Endometrial microvascular endothelial cells (primary cell): Measurements from ENCODE around the gene FREY1. TPM values are rescaled to one million over a fixed set of nuclear protein-coding genes. Genes with fewer than 3 reads are reported as not detected.

Experiments used
- in situ Hi-C: cut with HindIII; loops from 2 replicates; pipeline ENCODE4 v1.10.0; 2017; ENCODE audit warnings: low sequenced_read_pairs, low pct_unique_long_range_greater_than_20kb; ENCODE audit errors: inconsistent ontology term
- total RNA-seq: library from RNA; depleted of rRNA; stranded (reverse); fragments of >200 nt; gene quantifications from one replicate; pipeline ENCODE4 v1.2.3, GENCODE V29; 2015; ENCODE audit errors: inconsistent ontology term

The FREY1 gene
- total RNA-seq, 1 donor from 2014 or later, result not detected

GRCh38 chr11:45930031-45930794, 23.1 kb upstream of the FREY1 start:
- in situ Hi-C loops, result no loop called here

DNA sequence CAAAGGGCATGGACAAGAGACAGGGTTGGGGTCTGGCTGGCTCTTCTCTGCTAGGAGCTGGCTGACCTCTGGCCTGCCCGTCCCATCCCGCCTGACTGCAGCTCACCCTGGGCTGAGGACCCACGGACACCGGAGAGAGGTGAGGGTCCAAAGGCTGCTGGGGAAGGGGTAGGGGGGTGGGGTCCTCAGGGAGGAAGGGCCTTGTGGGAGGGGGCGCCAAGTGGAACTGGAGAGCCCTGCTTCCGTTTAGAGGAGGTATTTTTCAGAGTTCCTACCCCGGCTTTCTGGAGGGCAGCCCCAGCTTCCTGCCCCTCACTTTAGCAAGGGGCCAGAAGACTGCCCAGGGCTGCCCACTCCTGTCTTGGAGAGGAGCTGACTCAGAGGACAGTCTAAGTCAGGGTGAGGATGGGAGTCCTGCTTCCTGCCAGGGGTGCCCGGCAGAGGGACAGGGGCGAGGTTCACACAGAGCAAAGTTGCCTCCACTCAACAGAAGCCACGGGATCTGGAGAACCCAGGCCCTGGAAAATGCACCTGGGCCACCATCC, 22.5 kb upstream of the FREY1 start:
- in situ Hi-C loops, result no loop called here

DNA sequence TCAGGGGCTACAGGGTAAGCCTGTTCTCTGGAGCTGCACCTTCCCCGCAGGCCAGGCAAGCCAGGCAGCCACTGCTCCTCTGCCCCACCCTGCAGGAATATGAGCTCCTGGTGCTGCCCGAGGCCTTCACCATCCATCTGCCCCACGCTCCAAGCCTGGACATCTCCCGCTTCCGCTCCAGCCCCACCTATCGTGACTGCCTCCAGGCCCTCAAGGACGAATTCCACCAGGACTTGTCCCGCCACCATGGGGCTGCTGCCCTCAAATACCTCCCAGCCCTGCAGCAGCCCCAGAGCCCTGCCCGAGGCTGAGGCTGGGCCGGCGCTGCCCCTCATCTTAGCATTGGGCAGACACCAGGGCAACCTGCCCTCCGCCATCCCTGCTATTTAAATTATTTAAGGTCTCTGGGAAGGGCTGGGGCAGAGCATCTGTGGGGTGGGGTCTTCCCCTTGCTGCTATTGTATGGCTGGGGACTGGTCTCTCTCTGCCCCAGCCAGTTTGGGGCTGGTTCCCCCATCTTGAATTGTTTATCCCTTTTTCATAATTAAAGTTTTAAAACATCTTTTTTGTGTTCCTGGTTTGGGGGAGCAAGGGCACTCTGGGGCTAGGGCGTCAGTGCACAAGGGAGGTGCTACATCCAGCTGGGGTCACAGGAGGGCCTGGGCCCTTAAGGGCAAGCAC, 21.6 kb upstream of the FREY1 start:
- in situ Hi-C loops, result no loop called here

DNA sequence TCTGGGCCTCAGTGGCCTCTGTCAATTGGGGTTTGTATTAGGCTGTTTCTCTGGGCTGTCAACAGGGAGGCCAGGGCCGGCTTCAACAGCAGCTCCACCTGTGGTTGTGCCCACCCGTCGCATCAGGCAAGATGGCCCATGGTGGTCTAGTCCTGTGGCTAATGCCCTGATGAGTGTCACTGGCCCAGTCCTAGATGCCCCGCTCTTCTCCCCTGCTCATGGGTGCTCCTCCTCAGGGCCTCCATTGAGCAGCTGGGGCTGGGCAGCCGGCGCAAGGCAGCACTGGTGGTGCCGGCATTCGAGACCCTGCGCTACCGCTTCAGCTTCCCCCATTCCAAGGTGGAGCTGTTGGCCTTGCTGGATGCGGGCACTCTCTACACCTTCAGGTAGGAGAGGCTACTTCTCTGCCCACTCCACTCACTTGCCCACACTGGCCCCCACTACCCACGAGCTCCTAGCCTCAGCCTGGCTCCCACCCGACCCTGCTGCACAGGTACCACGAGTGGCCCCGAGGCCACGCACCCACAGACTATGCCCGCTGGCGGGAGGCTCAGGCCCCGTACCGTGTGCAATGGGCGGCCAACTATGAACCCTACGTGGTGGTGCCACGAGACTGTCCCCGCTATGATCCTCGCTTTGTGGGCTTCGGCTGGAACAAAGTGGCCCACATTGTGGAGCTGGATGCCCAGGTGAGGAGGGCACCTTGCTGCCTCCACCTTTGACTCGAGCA, 20.8 kb upstream of the FREY1 start:
- in situ Hi-C loops, result no loop called here

DNA sequence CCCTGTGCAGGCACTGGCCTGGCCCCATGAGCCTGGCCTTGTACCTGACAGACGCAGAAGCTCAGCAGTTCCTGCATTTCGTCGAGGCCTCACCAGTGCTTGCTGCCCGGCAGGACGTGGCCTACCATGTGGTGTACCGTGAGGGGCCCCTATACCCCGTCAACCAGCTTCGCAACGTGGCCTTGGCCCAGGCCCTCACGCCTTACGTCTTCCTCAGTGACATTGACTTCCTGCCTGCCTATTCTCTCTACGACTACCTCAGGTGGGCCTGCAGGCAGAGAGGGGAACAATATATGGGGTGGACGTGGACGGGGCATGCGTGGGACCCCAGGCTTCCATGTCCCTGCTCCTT, 20.2 kb upstream of the FREY1 start:
- in situ Hi-C loops, result no loop called here

- in situ Hi-C loops, result no loop called here
Measured at GRCh38 chr11:45926536-45927331, 19.7 kb upstream of the FREY1 start.

DNA sequence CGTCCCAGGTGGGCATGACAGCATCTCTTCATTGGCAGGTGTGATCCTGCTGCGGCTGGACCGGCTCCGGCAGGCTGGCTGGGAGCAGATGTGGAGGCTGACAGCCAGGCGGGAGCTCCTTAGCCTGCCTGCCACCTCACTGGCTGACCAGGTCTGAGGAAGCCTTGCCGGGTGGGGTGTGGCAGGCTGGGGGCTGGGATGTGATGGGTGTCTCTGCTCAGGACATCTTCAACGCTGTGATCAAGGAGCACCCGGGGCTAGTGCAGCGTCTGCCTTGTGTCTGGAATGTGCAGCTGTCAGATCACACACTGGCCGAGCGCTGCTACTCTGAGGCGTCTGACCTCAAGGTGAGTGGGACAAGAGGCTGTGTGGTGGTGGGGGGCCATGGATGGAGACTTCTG, 18.9 kb upstream of the FREY1 start:
- in situ Hi-C loops, result no loop called here

- in situ Hi-C loops, result no loop called here
Measured at GRCh38 chr11:45925550-45925949, 18.5 kb upstream of the FREY1 start.

DNA sequence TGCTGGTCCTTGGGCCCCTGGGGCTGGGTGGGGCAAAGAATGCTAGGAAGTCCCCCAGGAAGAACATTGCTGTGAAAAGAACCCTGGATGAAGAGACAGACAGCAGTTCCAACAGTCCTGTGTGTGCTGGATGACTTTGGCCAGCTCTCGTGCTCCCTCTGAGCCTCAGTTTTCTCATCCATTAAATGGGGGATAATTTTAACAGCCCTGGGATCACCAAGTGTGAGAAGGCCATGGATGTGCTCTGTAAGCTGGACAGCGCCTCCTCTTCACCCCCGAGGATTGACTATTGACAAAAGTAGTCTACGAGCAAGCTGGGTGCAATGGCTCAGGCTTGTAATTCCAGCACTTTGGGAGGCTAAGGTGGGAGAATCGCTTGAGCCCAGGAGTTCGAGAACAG, 17.9 kb upstream of the FREY1 start:
- in situ Hi-C loops, result no loop called here

DNA sequence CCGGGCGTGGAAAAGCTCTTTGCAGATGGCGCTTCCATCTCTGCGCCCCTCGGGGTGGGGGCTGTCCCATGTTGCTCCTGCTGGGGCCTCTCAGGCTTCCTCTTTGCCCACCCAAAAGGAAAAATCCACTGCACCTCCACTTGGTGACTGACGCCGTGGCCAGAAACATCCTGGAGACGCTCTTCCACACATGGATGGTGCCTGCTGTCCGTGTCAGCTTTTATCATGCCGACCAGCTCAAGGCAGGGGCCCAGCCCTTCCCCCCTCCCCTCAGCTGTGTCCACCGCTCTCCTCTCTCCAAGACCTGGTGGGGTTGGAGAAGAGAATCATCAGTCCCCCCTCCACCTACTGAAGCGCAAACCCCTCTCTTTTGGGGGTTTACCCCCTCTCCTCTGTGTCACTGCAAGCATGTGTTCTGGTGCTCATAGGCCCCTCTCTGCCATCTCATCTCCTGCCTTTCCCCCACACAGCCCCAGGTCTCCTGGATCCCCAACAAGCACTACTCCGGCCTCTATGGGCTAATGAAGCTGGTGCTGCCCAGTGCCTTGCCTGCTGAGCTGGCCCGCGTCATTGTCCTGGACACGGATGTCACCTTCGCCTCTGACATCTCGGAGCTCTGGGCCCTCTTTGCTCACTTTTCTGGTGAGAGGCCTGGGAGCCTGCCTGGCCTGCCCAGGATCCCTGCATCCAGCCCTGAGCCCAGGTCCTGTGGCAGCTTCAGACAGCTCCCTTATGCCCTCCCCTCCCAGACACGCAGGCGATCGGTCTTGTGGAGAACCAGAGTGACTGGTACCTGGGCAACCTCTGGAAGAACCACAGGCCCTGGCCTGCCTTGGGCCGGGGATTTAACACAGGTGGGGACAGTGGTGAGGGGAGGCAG, 17.2 kb upstream of the FREY1 start:
- in situ Hi-C loops, result no loop called here

GRCh38 chr11:45922425-45923082, 15.5 kb upstream of the FREY1 start, which contains the start of gene LARGE2:
Gene LARGE2, plus strand, starts transcription at chr11:45922656. Its CDS starts 227 bp downstream, at chr11:45922883.
- in situ Hi-C loops, result no loop called here

DNA sequence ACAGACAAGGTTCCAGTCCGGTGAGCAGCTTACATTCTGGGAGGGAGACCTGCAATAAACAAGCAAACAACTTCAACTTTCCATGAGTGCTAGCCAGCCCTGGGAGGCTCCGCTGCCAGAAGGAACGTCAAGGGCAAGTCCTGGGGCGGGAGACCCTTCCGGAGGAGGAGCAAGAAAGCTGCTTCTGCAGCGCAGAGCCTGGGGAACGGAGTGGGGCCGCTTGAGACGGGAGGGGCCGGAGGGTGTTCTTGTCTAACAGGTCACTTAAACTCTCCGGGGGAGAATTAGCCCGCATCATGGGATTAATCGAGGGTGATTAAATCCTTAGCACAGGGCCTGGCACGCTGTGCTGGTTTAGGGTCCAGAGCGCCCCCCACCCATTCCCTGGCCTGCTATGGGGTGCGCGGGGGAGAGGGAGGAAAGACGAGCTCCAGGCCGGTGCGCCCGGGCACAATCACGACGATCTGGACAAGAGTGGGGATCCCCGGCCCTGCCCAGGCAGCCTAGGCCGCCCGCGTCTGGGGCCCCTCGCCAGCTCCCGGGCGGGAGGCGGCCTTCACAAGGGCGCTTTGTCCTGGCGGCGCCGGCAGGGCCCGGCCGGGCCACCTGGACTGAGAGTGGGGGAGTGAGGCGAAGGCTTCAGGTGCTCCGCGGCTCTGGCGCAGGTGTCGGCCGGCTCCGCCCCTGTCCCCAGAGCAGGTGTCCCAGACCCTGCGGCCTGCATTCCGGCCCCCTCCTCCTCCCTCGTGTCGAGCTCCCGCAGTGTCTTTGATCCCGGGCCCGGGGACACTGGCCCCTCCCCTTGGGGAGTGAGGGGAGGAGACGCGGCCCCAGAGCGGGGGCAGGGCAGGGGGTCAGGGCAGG, 14.7 kb upstream of the FREY1 start:
- in situ Hi-C loops, result no loop called here

DNA sequence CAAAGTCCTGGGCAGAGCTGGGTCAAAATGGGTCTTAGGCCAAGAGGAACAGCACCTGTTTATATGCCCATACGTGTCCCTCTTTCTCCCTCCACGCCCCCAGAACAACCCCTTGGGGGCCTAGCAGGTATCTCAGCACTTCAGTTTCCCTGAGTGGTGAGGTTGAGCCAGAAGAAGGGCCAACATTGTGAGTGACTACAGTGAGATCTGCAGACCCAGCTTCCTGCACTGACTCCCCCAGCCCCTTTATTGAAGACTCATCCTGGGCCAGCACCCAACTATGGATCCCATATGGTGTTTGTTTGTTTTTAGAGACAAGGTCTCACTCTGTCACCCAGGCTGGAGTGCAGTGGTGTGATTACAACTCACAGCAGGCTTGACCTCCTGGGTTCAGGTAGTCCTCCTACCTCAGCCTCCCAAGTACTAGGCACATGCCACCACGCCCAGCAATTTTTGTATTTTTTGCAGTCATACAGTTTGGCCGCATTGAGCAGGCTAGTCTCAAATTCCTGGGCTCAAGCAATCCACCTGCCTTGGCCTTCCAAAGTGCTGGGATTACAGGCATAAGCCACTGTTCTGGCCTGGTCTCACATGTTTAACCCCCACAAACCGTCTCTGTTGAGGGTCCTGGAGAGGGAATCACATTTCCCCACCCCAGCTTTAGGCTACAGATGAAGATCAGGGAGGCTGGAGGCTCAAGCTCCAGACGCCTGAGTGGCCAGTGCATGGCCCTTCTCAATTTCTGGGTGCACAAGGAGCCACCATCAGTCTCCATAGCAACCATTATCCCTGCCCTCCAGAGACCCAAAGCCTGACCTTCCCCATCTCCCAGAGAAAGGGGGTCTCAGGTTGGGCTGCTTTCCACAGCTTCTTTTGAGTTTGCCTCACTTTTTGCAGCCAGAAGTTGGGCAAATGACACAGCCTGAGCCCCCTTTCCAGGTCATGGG, 13.7 kb upstream of the FREY1 start:
- in situ Hi-C loops, result no loop called here

DNA sequence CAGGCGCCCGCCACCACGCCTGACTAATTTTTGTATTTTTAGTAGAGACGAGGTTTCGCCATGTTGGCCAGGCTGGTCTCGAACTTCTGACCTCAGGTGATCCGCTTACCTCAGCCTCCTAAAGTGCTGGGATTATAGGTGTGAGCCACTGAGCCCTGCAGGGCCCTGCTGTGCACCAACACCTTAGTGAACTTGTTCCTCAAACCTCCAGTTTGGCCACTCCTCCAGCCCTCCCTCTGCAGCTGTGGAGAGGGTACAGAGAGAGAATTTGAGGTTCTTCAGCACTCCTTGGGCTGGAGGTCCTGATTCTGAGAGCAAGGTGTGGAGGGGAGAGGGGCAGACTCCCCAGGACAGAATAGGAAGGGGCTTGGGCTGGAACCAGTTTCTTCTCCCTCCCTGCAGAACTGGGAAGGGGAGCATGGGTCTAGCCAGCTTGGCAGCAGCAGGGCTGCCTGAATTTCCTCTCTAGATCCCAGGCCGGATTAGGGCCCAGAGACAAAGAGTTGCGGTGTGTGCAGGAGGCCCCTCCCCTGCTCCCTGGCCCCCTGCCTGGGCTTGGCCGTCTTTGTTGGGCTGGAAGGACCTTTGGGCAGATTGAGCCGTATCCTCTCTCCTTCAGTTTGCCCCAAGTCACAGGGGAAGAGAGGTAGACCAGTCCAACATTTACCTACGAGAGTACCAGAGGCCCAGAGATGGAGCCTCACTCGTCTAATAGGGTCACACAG, 12.9 kb upstream of the FREY1 start:
- in situ Hi-C loops, result no loop called here
